DOHH2 (cell line): ENCODE data around the gene NAA25.

Source experiments
- H3F3A ChIP-seq: fragments of 200-600 bp; sonication (generic), shearing (Covaris generic); 2 replicates; pipeline ENCODE4 v1.6.0; 2016; ENCODE audit warnings: antibody characterized with exemption, mild to moderate bottlenecking; ENCODE audit not compliant: control insufficient read depth, insufficient read depth
- H3K27ac ChIP-seq: fragments of 200-600 bp; sonication (generic); 2 replicates; pipeline ENCODE4 v1.5.1; 2014; ENCODE audit warnings: low read depth, mild to moderate bottlenecking, low read length, moderate library complexity
- H3K27me3 ChIP-seq: fragments of 200-600 bp; sonication (generic); 2 replicates; pipeline ENCODE4 v1.6.1; 2014; ENCODE audit warnings: mild to moderate bottlenecking, low read length, mixed read lengths; ENCODE audit not compliant: control insufficient read depth
- H3K36me3 ChIP-seq: fragments of 200-600 bp; sonication (generic); 2 replicates; pipeline ENCODE4 v1.6.1; 2014; ENCODE audit warnings: mild to moderate bottlenecking, low read length, moderate library complexity, mixed read lengths; ENCODE audit not compliant: control insufficient read depth
- H3K4me1 ChIP-seq: fragments of 200-600 bp; sonication (generic); 2 replicates; pipeline ENCODE4 v1.6.1; 2014; ENCODE audit warnings: mild to moderate bottlenecking, low read length, mixed read lengths; ENCODE audit not compliant: control insufficient read depth
- H3K4me2 ChIP-seq: fragments of 200-600 bp; sonication (generic); 2 replicates; pipeline ENCODE4 v1.6.0; 2014; ENCODE audit warnings: mild to moderate bottlenecking, low read length, moderate library complexity
- H3K4me3 ChIP-seq: fragments of 200-600 bp; sonication (generic); 2 replicates; pipeline ENCODE4 v1.5.1; 2014; ENCODE audit warnings: mild to moderate bottlenecking, low read length, mixed read lengths
- H3K79me2 ChIP-seq: fragments of 200-600 bp; sonication (generic); 2 replicates; pipeline ENCODE4 v1.6.1; 2014; ENCODE audit warnings: mild to moderate bottlenecking, low read length, mixed read lengths; ENCODE audit not compliant: control insufficient read depth
- H3K9me2 ChIP-seq: fragments of 200-600 bp; sonication (generic); replicated peaks from 2 replicates; pipeline ENCODE4 v1.6.1; 2014; ENCODE audit warnings: mild to moderate bottlenecking, low read length, mixed read lengths; ENCODE audit not compliant: control insufficient read depth
- H3K9me3 ChIP-seq: fragments of 200-600 bp; sonication (generic); 2 replicates; pipeline ENCODE4 v1.6.1; 2014; ENCODE audit warnings: antibody characterized with exemption, low read length, mixed read lengths; ENCODE audit not compliant: control insufficient read depth, insufficient read depth
- H4K20me1 ChIP-seq: fragments of 200-600 bp; sonication (generic); 2 replicates; pipeline ENCODE4 v1.6.0; 2014; ENCODE audit warnings: low read depth, mild to moderate bottlenecking, antibody characterized with exemption, low read length, moderate library complexity; ENCODE audit not compliant: control insufficient read depth, insufficient read depth
- CTCF ChIP-seq: fragments of 200-600 bp; sonication (generic); IDR thresholded peaks from one replicate; pipeline ENCODE4 v1.5.1; 2014; ENCODE audit warnings: antibody characterized with exemption, mild to moderate bottlenecking, low read depth, low read length; ENCODE audit not compliant: poor library complexity, severe bottlenecking
- EZH2phosphoT487 ChIP-seq: fragments of 200-600 bp; sonication (generic); IDR thresholded peaks from 2 replicates; pipeline ENCODE4 v1.6.1; 2017; ENCODE audit warnings: borderline replicate concordance, mild to moderate bottlenecking, antibody characterized with exemption, low read length, moderate library complexity, mixed read lengths

NAA25 gene

DNA sequence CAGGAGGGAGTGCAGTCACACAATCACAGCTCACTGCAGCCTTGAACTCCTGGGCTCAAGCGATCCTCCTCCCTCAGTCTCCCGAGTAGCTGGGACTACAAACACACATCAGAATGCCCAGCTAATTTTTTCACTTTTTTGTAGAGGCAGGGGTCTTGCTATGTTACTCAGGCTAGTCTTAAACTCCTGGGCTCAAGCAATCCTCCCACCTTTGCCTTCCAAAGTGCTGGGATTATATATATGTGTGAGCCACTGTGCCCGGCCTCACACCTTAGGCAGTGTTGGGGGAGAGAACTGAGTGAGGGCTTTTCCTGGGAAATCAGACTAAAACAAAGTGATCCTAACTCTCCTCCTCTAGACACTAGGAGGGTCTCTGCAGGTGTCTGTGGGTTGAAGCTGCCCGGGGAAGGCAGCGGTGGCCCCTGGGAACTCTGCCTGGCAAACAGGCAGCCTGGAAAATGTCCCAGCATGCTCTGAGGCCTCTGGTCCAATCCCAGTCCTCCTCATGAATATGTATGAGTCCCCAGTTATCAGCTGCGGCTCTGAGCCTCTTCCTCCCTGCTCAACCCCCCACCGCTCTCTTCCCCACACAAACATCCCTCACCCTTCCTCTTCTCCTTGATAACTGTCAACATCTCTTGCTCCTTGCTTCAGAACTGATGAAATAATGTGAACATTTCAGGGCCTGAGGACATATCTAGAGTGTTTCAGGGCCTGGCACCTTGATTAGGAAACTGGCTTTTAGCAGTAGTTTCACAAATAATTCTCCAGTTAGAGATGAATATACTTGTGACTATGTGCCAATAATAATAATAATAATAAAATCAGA lies 7.9 kb upstream of the NAA25 start:
- Histone ChIP-seq H3F3A (peaks cover 2% of the 10 kb centered on the region; the same call in 1 of the 2 replicates), H3K9me3 (no peaks in the 10 kb centered on the region), H3K79me2 (no peaks in the 10 kb centered on the region), H3K27ac (no peak overlapping the region), H3K4me1 (peaks cover 19% of the 10 kb centered on the region), H4K20me1 (no peaks in the 10 kb centered on the region), H3K9me2 (no peaks in the 10 kb centered on the region), H3K4me2 (peak overlapping the region; percentile 71), H3K4me3 (peak overlapping the region; percentile 55), H3K36me3 (no peaks in the 10 kb centered on the region), H3K27me3 (peaks cover 2% of the 10 kb centered on the region; the same call in 1 of the 2 replicates)
- TF ChIP-seq EZH2phosphoT487 (no peak), CTCF (no peak)

- Histone ChIP-seq H3K4me3 (no peak overlapping the region), H3K4me1 (peaks cover 27% of the 10 kb centered on the region), H3K36me3 (no peaks in the 10 kb centered on the region), H4K20me1 (no peaks in the 10 kb centered on the region), H3K27me3 (peaks cover 2% of the 10 kb centered on the region; the same call in 1 of the 2 replicates), H3K9me2 (no peaks in the 10 kb centered on the region), H3K27ac (no peak overlapping the region), H3F3A (peaks cover 5% of the 10 kb centered on the region), H3K79me2 (no peaks in the 10 kb centered on the region), H3K4me2 (no peak overlapping the region), H3K9me3 (no peaks in the 10 kb centered on the region)
- TF ChIP-seq CTCF (no peak), EZH2phosphoT487 (no peak)
Measured at GRCh38 chr12:112115259-112116045, 6.9 kb upstream of the NAA25 start.

- H3K9me3 ChIP-seq = no peaks in the 10 kb centered on the region
- no peaks in the 10 kb centered on the region for H3K9me2 ChIP-seq
- no peaks in the 10 kb centered on the region for H4K20me1 ChIP-seq
- no peak overlapping the region for H3K27ac ChIP-seq
- peaks cover 16% of the 10 kb centered on the region for H3K79me2 ChIP-seq
- peaks cover 7% of the 10 kb centered on the region for H3K36me3 ChIP-seq
- TF ChIP-seq CTCF = no peak
- no peak for TF ChIP-seq EZH2phosphoT487
- peaks cover 38% of the 10 kb centered on the region for H3K4me1 ChIP-seq
- H3F3A ChIP-seq = peaks cover 12% of the 10 kb centered on the region
- H3K4me2 ChIP-seq = no peak overlapping the region
- no peak overlapping the region for H3K4me3 ChIP-seq
- H3K27me3 ChIP-seq = no peaks in the 10 kb centered on the region
Measured at GRCh38 chr12:112112409-112113133, 4.0 kb upstream of the NAA25 start.
